ENCODE data around the gene FRMD4A. TPM values are rescaled to one million over a fixed set of nuclear protein-coding genes. Genes with fewer than 3 reads are reported as not detected.
A peak's percentile ranks its signal among the peaks of the same experiment; 100 is the strongest.

The FRMD4A gene
- total and polyA plus RNA-seq, 2 experiments from 2014 or later, result 3.7 to 12.6 TPM

DNA sequence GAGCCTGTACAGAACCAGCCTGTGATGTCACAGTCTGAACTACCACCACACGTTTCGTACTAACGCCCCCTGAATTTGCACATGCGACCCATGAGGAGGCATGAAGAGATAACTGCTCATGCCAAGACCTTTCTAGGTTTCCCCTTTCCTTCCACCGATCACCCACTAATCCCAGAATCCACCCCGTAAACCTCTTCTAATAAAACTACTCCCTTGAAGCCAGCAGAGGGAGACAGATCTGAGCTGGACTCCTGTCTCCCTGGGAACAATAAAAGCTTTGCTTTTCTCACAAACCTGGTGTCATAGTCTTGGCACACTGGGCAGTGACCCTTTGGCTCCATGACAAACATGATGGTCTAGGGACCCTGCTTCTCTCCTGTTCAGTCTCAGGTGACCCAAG lies 144.5 kb downstream of the FRMD4A start:
- TF ChIP-seq, protein P1, sequence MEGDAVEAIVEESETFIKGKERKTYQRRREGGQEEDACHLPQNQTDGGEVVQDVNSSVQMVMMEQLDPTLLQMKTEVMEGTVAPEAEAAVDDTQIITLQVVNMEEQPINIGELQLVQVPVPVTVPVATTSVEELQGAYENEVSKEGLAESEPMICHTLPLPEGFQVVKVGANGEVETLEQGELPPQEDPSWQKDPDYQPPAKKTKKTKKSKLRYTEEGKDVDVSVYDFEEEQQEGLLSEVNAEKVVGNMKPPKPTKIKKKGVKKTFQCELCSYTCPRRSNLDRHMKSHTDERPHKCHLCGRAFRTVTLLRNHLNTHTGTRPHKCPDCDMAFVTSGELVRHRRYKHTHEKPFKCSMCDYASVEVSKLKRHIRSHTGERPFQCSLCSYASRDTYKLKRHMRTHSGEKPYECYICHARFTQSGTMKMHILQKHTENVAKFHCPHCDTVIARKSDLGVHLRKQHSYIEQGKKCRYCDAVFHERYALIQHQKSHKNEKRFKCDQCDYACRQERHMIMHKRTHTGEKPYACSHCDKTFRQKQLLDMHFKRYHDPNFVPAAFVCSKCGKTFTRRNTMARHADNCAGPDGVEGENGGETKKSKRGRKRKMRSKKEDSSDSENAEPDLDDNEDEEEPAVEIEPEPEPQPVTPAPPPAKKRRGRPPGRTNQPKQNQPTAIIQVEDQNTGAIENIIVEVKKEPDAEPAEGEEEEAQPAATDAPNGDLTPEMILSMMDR (IDR thresholded peaks at IDR 0.05; ENCODE audit: low read depth, low read length), result peak; percentile 36
- H3K27me3 ChIP-seq, result no peaks in the 10 kb centered on the region
- H3K4me3 ChIP-seq, result no peak overlapping the region
- no peaks in the 10 kb centered on the region for H3K4me1 ChIP-seq (ENCODE audit: low read depth)
- H3K9me3 ChIP-seq (ENCODE audit: low read depth), result no peaks in the 10 kb centered on the region
- no peaks in the 10 kb centered on the region for H3K36me3 ChIP-seq
- H3K27ac ChIP-seq, result no peak overlapping the region
- DNase-seq (ENCODE audit: low read depth in 1 of 2, low spot score in 1 of 2), result peak in 1 of 2 donors; percentile 25

GRCh38 chr10:14185316-14186045 lies 145.2 kb downstream of the FRMD4A start:
- Histone ChIP-seq H3K27ac (peak overlapping the region; percentile 44), H3K4me1 (ENCODE audit: low read depth) (no peaks in the 10 kb centered on the region), H3K4me3 (no peak overlapping the region), H3K27me3 (no peaks in the 10 kb centered on the region), H3K9me3 (ENCODE audit: low read depth) (no peaks in the 10 kb centered on the region), H3K36me3 (no peaks in the 10 kb centered on the region)
- DNase-seq (ENCODE audit: low read depth in 1 of 2, low spot score in 1 of 2), result peak; percentile 64 to 78
- TF ChIP-seq, protein P1 (IDR thresholded peaks at IDR 0.05; ENCODE audit: low read depth, low read length), result no peak

- DNase-seq (ENCODE audit: low read depth in 1 of 2, low spot score in 1 of 2), result peak; percentile 10 to 21
- H3K27me3 ChIP-seq, result no peaks in the 10 kb centered on the region
- no peaks in the 10 kb centered on the region for H3K9me3 ChIP-seq (ENCODE audit: low read depth)
- no peaks in the 10 kb centered on the region for H3K4me1 ChIP-seq (ENCODE audit: low read depth)
- H3K36me3 ChIP-seq, result no peaks in the 10 kb centered on the region
- TF ChIP-seq, protein P1 (IDR thresholded peaks at IDR 0.05; ENCODE audit: low read depth, low read length), result no peak
- no peak overlapping the region for H3K4me3 ChIP-seq
- peak overlapping the region; percentile 44 for H3K27ac ChIP-seq
Measured at GRCh38 chr10:14184841-14185315, 145.8 kb downstream of the FRMD4A start.

DNA sequence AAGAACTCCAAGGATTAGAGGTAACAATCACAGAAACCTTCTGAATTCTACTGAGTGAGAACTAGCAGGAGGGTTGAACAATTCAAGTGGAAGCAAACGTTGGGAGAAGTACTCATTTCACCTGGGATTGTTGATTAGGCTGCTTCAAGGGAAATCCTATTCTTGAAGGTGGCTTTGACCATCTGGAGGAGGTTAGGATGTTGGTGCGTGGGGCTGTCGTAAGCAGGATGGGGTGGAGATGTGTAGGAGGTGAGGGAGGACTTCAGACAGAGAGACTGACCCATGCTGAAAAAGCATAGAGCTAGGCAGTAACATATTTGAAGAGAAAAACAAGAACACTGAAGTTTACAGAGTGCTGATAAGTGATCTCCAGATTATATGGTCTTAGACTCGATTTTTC lies 147.9 kb downstream of the FRMD4A start:
- H3K9me3 ChIP-seq (ENCODE audit: low read depth), result no peaks in the 10 kb centered on the region
- H3K27me3 ChIP-seq, result no peaks in the 10 kb centered on the region
- TF ChIP-seq, protein P1 (IDR thresholded peaks at IDR 0.05; ENCODE audit: low read depth, low read length), result no peak
- H3K36me3 ChIP-seq, result no peaks in the 10 kb centered on the region
- no peak overlapping the region for H3K27ac ChIP-seq
- H3K4me1 ChIP-seq (ENCODE audit: low read depth), result no peaks in the 10 kb centered on the region
- DNase-seq (ENCODE audit: low read depth in 1 of 2, low spot score in 1 of 2), result no peak
- no peak overlapping the region for H3K4me3 ChIP-seq

DNA sequence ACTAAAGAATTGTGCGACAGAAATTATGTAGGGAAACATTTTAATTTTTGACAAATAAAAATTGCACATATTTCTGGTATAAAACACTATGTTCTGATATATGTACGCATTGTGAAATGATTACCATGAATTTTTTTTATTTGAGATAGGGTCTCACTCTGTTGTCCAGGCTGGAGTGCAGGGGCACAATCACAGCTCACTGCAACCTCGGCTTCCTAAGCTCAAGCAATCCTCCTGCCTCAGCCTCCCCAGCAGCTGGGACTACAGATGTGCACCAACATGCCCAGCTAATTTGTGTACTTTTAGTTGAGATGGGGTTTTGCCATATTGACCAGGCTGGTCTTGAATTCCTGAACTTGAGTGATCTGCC lies 149.2 kb downstream of the FRMD4A start:
- Histone ChIP-seq H3K4me3 (no peak overlapping the region), H3K27me3 (no peaks in the 10 kb centered on the region), H3K27ac (no peak overlapping the region), H3K4me1 (ENCODE audit: low read depth) (no peaks in the 10 kb centered on the region), H3K36me3 (no peaks in the 10 kb centered on the region), H3K9me3 (ENCODE audit: low read depth) (no peaks in the 10 kb centered on the region)
- no peak for DNase-seq (ENCODE audit: low read depth in 1 of 2, low spot score in 1 of 2)
- TF ChIP-seq, protein P1 (IDR thresholded peaks at IDR 0.05; ENCODE audit: low read depth, low read length), result no peak
